Measurements from ENCODE around the gene FASN.

FASN gene

DNA sequence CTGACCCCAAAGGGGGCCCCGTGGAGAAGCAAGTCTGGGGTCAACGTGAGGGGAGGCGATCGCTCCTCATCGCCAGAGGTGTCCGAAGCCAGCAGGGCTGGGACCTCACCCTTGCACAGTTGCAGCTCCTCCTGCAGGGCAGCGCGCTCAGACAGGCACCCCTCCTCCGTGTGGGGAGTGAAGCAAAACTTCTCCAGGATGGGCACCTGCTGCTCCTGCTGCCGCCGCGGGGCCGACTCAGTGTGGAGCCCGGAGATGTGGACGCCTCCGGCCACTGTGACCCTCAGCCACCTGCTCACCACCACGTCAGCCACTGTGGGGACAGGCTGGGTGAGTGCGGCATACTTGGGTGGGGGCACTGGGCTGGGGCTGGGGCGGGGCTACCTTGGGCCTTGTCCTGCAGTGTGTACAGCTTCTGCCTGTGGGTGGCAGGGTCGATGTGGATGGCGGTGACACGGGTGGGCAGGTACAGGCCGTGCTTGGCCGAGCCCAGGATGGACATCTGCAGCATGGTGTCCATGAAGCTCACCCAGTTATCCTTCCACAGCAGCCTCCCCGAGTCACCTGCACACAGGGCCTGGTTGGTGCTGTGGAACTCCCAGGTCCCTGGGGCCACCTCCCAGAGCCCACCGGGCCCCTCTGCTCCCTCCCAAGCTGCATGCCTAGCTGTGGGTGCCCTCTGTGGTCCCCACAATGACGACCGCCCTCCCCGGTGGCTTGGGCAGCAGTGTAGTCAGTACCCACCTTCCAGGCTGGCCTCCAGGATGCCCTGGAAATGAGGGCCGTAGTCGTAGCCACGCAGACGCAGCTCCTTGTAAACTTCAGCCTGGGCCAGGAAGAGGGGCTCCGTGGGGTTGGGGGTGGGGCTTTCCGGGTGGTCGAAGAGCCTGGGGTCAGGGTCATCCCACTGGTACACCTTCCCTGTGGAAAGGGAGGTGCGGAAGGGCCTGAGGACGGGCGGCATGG is 10.8 kb downstream of the FASN start:
- no peak for DNase-seq

DNA sequence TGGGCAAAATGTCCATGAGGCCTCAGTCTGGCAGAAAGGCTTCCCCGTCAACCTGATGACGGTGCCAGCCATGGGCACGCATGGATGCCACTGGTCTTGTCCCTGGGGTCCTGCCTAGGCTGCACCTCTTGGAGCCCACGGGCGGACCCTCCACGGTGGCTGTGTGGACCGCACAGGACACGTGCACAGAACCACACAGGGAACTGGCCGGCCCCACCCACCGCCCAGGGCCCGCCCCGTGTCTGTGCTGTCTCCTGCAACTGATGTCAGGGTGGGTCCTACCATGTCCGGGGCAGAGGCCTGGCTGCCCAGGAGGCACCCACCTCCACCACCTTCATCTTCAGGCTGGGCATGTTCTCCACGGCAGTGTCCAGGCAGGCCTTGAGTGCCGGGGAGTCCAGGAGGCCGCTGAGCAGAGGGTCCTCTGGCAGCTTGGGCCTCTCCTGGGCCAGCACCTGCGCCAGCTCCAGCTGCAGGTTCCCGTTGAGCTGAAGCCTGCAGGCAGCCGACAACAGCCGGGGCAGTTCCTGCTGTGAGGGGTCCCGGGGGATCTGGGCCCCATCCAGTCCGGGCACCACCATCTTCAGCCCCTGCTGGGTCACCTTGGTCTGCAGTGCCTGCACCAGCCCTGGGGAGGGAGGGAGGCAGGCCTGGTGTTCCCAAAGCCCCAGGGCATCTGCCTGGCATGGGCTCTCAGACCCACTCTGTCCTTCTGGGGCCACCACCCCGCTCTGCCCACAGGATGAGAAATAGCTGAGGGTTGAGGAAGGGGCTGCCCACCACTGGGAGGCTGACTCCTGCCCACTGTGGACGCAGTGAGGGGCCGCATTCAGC is 11.9 kb downstream of the FASN start:
- DNase-seq = no peak

DNA sequence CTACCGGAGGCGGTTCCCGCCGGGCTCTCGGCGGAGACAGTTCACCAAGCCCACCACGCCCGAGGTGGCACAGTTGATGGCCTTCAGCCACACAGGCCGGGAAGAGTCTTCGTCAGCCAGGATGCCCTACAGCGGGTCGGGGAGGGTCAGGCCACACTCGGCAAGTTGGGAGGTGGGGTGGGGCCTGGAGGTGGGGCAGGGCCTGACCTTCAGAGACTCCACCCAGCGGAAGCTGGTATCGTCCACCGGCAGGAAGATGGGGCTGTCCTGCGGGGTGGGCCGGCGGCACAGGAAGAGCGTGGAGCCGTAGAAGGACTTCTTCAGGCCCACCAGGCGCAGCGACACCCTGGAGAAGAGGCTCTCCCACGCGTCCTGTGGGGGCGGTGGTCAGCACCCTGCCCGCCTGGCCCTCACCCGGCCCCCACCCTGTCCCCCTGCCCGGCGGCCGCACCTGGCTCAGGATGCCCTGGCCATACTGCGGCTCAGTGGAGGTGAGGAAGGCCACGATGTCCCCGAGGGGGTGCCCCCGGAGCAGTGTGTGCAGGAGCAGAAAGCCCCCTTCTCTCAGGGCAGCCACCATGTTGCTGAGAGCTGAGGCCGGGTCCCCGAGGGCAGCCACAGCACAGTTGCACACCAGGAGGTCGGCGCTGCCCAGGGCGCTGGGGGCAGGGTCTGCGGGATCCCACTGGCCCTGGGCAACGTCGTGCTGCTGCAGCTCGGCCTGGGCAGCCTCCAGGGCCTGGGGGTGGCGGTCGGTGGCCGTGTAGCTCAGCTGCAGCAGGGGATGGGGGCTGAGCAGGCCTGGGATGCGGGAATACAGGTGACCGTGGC is 12.8 kb downstream of the FASN start:
- DNase-seq = no peak

DNA sequence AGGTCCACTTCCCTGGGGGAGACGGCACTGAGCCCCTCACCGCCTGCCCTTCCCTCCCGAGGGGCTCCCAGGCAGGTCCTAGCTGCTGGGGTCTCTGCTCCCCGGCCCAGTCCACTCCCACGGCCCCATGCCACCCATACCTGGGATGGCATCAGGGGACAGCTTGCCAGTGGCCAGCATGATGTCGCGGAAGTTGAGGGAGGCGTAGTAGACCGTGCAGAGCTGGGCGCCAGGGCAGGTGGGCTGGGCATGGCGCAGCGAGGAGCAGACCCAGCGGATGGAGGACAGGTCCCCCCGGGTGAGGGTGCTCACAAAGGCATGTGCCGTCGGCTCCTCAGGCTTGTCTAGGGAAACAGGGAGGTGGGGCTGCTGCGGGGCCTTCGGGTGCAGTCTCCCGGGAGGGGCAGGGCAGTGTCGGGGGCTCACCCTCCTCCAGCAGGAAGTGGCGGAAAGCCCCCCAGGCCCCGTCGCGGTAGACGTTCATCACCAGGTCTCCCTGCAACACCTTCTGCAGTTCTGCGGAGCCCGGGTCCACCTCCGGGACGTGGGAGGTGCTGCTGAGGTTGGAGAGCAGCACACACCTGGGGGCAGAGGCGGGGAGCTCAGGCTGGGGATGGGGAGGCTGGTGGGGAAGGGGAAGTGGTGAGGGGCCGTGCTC is 13.5 kb downstream of the FASN start:
- no peak for DNase-seq

GRCh38 chr17:82083533-82084359 is 14.3 kb downstream of the FASN start:
- DNase-seq = no peak

DNA sequence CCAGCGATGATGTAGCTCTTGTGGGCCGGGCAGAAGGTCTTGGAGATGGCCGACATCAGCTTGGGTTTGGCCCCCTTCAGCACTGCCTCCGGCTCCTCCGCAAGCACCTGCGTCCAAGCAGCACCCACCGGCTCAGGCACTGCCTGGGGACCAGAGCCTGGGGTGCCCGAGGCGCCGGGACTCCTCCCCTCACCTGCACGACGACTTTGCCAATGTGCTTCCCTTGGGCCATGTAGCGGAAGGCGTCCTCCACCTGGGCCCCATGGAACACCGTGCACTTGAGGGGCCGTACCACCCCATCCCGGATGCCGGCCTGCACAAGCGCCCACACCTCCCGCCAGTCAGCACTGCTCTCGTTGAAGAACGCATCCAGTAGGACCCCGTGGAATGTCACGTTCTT is 15.0 kb downstream of the FASN start:
- DNase-seq = no peak

GRCh38 chr17:82082456-82082855 is 15.6 kb downstream of the FASN start:
- DNase-seq = no peak

GRCh38 chr17:82081966-82082365 is 16.1 kb downstream of the FASN start:
- no peak for DNase-seq

- no peak for DNase-seq
These were observed 16.5 kb downstream of the FASN start for GRCh38 chr17:82081546-82081945.

DNA sequence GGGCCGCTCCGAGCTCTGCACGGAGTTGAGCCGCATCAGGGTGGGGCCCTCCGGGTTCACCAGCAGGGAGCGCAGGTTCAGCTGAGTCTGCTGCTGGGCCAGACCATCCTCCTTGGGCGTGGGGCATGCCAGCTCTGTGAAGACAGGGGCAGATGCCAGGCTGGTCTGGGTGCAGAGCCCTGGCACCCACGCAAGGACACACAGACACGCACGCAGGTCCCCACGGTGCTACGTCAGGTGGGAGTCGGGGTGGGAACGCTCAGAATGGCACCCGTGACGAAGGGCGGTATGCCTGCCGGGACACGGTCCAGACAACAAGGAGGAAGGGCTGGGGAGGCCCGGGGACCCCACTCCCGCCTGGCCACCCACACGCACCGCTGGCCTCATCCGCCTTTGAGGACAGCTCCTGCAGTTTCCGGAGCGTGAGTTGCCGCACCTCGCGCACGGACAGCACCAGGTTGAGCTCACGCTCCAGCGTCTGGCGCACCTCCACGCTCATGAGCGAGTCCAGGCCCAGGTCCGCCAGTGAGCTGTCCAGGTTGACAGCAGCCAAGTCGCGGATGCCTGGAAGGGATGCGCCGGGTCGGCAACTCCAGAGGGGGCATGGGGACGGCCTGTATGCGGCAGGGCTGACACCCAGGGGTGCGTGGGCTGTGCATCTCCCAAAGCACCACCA is 17.1 kb downstream of the FASN start:
- no peak for DNase-seq

- DNase-seq = no peak
These were observed 17.8 kb downstream of the FASN start for GRCh38 chr17:82080048-82080788.

DNA sequence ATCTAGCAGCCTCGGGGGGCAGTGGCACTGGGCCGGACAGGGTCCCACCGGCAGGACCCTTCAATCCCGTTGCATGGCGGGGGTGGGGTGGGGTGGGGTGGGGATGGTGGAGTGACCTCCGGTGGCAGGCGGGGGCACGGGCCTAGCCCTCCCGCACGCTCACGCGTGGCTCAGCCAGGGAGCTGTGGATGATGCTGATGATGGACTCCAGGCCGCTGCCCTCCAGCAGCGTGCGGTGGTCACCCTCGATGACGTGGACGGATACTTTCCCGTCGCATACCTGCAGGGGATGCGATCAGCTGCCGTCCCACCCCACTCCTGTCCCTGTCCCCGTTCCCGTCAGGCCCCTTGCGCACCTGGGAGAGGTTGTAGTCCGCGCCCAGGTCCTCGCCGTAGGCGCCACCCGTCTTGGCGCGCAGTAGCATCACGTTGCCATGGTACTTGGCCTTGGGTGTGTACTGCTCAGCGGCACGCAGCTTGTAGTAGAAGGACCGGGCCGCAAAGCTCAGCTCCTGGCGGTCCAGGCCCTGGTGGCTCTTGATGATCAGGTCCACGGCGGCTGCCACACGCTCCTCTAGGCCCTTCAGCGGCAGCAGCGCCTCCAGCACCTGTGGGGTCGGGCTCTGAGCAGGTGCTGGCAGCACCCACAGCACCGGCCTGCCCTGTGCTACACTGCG is 18.9 kb downstream of the FASN start:
- no peak for DNase-seq

DNA sequence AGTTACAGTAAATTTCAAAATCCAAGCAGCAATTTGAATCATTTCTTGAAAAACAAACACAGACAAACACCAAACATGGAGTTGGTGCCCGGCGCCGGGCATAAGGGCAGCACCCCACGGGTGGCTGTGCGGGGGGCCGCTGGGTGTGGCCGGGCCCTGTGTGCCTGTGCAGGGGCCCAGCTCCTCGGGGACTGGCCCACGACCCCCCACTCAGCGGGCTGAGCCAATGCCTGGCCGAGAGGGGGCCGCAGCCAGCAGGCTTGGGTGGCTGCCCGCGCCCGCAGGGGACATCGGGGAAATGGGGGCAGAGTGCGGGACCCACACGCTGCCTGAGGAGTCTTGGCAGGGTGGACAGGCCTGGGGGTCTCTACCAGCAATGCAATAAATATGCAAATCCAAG is 19.6 kb downstream of the FASN start:
- no peak for DNase-seq

DNA sequence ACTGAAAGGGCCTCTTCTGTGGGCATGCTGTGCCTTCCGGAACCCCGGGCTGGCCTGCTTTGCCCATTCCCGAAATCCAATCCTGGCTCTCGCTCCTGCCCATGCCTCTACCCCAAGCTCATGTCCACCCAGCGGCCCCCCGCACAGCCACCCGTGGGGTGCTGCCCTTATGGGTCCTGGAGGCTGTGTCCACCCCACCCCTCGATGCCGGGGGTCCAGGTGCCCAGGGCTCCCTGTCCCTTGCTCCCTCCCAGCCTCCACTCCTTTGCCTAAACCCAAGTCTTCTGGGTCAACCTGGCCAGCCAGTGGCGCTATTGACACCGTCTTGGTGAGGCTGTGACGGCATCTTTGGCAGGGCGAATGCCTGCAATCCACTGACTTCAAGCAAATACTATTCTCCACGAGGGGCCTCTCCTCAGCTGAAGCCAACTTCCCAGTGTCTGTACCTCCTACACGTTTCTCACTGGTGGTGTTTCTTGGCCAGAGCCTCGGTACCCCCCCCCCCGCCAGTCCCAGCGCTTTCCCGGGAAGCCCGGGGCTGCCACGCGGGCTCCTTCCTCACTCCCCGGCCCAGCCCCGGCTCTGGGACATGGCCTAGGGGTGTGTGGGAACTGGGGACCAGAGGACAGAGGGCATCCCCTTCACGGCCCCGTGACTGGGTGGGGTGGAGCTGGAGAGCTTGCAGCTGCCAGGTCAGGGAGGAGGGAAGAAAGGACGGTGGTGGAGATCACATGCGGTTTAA is 20.2 kb downstream of the FASN start:
- no peak for DNase-seq

DNA sequence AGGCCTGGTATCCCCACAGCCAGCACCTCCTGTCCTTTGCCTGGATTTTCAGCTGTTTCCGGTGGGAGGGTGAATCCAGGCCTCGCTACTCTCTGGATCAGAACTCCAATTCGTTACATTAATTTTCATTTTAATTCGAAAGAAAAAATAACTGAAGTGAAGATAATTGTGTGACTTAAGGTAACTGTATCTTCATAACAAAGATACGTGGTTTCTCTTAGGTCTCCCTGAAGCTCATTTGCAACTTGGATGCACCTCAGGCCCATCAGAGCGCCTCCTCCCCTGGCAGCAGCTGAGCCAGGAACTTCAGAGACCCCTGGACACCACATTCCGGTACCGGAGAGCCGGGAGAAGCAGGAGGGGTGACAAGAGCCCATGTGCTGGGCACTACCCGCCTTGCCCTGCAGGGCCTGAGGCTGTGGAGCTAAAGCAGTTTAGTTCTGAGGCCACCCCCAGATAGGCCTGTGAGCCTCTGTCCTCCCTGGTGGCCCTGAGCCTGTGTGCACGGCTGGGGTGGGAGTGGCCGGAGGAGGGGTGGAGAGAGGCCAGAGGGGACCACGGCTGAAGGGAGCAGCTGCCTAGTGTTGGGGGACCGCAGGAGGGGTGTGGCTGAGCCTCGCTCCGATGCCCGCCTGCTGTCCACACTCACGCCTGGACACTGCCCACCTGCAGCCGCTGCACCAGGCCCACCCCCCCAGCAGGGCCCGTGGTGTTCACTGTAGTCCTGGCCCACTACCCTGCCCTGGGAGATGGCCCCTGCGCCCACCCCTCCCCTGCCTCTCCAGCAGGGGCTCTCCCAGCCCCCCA is 21.0 kb downstream of the FASN start:
- DNase-seq = no peak

DNA sequence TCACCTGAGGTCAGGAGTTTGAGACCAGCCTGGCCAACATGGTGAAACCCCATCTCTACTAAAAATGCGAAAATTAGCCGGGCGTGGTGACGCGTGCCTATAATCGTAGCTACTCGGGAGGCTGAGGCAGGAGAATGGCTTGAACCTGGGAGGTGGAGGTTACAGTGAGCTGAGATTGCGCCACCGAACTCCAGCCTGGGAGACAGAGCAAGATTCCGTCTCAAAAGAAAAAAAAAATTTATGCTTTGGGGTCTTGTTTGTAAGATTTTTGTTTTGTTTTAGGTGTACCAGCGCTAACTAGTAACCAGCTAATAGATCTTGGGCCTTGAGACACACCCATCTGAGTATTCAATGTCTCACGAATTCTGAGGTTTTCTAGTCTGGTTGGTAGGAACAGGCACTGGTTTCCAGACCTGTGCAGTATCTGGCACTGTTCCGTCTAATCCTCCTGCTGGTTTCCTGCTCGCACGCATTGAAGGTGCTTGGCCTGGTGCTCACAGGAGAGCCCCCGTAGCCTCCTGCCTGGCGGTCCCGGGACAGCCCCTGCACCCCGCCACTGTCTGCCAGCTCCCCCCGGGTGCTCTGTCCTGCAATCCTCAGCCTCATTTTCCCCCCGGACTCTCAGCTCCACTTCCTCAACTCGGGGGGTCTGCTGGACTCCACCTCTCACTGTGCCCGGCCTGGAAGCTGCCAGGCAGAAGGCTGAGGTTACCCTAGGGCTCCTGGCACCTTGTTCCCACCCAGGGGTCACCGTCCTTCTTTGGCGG is 21.8 kb downstream of the FASN start:
- DNase-seq = no peak

- DNase-seq = no peak
These were observed 24.6 kb downstream of the FASN start for GRCh38 chr17:82073446-82073845.

Measured in NCI-H748 treated with DMSO at 0.1 percent for 48 hours (cell line).